GM23338 (cell line): Measurements from ENCODE around the gene SHISA4.

Source experiments
- CREB1 ChIP-seq: fragments of 250-450 bp; sonication (Bioruptor Pico); IDR thresholded peaks from 2 replicates; pipeline ENCODE4 v1.5.0; 2020; ENCODE audit warnings: low read depth, mild to moderate bottlenecking, moderate library complexity
- CTCF ChIP-seq, 2 experiments: fragments of 200-600 bp in 1 of 2; sonication (generic) in 1 of 2; conservative IDR thresholded peaks; 2 replicates each; pipeline versions ENCODE4 v1.5.1 to v1.6.1; 2016 to 2017; ENCODE audit warnings: antibody characterized with exemption in 2 of 2, low read depth in 2 of 2, mild to moderate bottlenecking in 2 of 2, moderate library complexity in 1 of 2
- ETS1 ChIP-seq: IDR thresholded peaks from 2 replicates; pipeline ENCODE4 v1.6.1; 2016; ENCODE audit warnings: antibody characterized with exemption
- EZH2 ChIP-seq: fragments of 200-600 bp; sonication (generic); IDR thresholded peaks from one replicate; pipeline ENCODE4 v1.8.0; 2017; ENCODE audit warnings: antibody characterized with exemption, mild to moderate bottlenecking, low read depth; ENCODE audit not compliant: unreplicated experiment
- EZH2phosphoT487 ChIP-seq: fragments of 200-600 bp; sonication (generic); IDR thresholded peaks from one replicate; pipeline ENCODE4 v1.8.1; 2018; ENCODE audit warnings: antibody characterized with exemption; ENCODE audit not compliant: unreplicated experiment
- JUNB ChIP-seq: IDR thresholded peaks from one replicate; pipeline ENCODE4 v1.6.1; 2016; ENCODE audit warnings: antibody characterized with exemption; ENCODE audit not compliant: unreplicated experiment
- POLR2AphosphoS5 ChIP-seq: IDR thresholded peaks from 2 replicates; pipeline ENCODE4 v1.6.1; 2016; ENCODE audit warnings: antibody characterized with exemption, low read depth
- REST ChIP-seq: IDR thresholded peaks from one replicate; pipeline ENCODE4 v1.6.1; 2018; ENCODE audit warnings: antibody characterized with exemption; ENCODE audit not compliant: unreplicated experiment
- STAT1 ChIP-seq: IDR thresholded peaks from one replicate; pipeline ENCODE4 v1.6.1; 2016; ENCODE audit warnings: antibody characterized with exemption; ENCODE audit not compliant: unreplicated experiment
- ZNF114 ChIP-seq: fragments of 250-450 bp; sonication (Bioruptor Pico); IDR thresholded peaks from 2 replicates; pipeline ENCODE4 v1.5.0; 2020; ENCODE audit warnings: mild to moderate bottlenecking, moderate library complexity

- TF ChIP-seq EZH2, result no peak
- no peak for TF ChIP-seq CTCF (conservative IDR thresholded peaks at IDR 0.05; ENCODE audit: low read depth in 2 of 2)
- no peak for TF ChIP-seq EZH2phosphoT487
- no peak for TF ChIP-seq REST
- no peak for TF ChIP-seq JUNB
- no peak for TF ChIP-seq POLR2AphosphoS5
- no peak for TF ChIP-seq CREB1
- TF ChIP-seq ETS1, result no peak
- no peak for TF ChIP-seq ZNF114 (CRISPR knock-in tag)
- TF ChIP-seq STAT1, result no peak
Observed at GRCh38 chr1:201891451-201892045, 2.9 kb downstream of the SHISA4 start.
